HG03565 (cell line): ENCODE results near the gene LIMD2.
"Not testable (repeated sequence)": the region's sequence is repeated elsewhere in the genome, so short reads cannot be mapped to it uniquely, and the experiment has no call there.

Experiments used
- ATAC-seq: cut with Tn5 transposase; IDR thresholded peaks from one replicate; pipeline ENCODE4 v1.9.1; 2021; ENCODE audit warnings: mild to moderate bottlenecking, moderate library complexity; ENCODE audit not compliant: unreplicated experiment

LIMD2 gene

GRCh38 chr17:63699638-63700527 is at the start of gene LIMD2:
LIMD2 (minus strand) TSS chr17:63700125; CDS start chr17:63699298, 827 bp downstream.
- no peak for ATAC-seq

DNA sequence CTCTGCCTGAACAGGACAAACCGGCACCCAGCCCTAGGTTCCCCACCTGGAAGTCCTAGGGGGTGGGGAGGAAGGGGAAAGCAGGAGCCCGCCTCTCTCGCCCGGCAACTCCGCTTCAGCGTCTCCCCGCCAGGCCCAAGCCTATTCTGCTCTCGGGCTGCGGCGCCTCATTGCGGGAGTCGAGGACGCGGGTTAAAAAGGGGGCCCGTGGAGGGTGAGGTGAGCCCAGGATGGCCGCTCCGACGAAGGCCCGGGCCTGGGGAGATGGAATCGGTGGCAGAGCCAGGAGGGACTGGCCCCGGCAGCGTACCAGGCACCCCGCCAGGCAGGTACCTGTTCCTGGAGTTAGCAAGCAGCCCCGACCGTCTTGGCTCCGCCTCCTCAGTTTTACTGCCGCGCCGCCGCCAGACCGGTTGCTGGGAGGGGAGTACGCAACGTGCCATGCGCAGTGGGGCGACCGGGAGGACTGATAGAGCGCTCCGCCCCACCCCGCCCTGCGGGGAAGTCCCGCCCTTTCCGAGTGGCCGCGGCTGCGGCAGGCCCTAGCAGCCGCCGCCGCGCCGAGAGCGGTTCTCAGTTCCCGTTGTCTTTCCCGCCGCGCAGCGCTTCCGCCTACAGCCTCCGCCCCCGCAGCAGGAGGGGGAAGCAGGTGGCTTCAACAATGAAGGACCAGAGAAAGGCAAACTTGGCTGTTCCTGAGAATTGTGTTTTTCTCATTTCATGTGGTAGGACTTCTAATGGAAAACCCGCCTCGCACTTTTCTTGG is 41.7 kb upstream of the LIMD2 start, which contains the start of gene STRADA:
Gene STRADA (minus strand): TSS at position 392 of the 766 bp plus-strand sequence. CDS start 13,430 bp downstream, outside the sequence.
- peak; percentile 87 for ATAC-seq

- peak; percentile 7 for ATAC-seq
These were observed 41.1 kb upstream of the LIMD2 start for GRCh38 chr17:63741143-63741407.

GRCh38 chr17:63740464-63741142 is 40.7 kb upstream of the LIMD2 start:
- ATAC-seq, result no peak

GRCh38 chr17:63735691-63736090 is 35.8 kb upstream of the LIMD2 start:
- ATAC-seq, result no peak

DNA sequence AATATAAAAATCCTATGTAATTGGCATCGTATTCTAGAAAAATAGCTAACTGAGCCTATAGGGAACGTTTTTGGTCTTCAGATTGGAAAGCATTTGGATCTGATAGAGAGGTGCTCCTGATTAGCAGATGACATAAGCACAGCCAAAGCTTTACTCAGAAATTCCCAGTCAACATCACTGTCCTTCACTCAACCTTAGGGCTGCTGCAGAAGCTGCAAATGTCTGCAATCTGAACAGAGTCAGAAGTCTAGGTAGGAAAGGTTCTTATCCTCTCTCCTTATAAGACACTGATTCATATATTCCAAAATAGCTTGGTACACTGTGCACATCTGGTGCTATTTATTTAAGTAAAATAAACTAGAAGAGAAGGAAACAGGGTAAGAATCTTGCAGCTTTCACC is 22.5 kb upstream of the LIMD2 start:
- no peak for ATAC-seq

- not testable (repeated sequence) for ATAC-seq
These were observed 20.3 kb upstream of the LIMD2 start for GRCh38 chr17:63720194-63720593.

- ATAC-seq, result no peak
These were observed 19.1 kb upstream of the LIMD2 start for GRCh38 chr17:63718988-63719387.

GRCh38 chr17:63716426-63716825 is 16.5 kb upstream of the LIMD2 start:
- no peak for ATAC-seq

GRCh38 chr17:63714550-63715277 is 14.8 kb upstream of the LIMD2 start:
- ATAC-seq, result no peak

GRCh38 chr17:63709110-63709509 is 9.2 kb upstream of the LIMD2 start:
- ATAC-seq, result no peak

DNA sequence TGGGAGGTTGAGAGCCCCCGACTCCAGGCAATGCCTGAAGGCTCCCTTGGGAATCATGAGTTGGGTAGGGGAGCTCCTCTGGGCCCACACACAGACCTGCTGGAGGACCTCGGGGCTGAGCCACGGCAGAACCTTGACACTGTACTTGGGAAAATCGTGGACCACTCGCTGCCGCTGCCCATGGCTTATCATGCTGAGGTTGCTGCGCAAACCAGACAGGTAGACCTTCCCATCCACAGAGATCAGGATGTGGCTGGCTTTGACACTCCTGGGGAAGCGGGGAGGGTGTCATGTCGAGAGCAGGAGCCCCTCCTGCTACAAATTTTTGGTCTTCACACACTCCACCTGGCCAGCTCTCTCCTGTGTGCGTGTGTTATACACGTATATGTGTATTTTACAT is 7.2 kb upstream of the LIMD2 start:
- ATAC-seq, result no peak

DNA sequence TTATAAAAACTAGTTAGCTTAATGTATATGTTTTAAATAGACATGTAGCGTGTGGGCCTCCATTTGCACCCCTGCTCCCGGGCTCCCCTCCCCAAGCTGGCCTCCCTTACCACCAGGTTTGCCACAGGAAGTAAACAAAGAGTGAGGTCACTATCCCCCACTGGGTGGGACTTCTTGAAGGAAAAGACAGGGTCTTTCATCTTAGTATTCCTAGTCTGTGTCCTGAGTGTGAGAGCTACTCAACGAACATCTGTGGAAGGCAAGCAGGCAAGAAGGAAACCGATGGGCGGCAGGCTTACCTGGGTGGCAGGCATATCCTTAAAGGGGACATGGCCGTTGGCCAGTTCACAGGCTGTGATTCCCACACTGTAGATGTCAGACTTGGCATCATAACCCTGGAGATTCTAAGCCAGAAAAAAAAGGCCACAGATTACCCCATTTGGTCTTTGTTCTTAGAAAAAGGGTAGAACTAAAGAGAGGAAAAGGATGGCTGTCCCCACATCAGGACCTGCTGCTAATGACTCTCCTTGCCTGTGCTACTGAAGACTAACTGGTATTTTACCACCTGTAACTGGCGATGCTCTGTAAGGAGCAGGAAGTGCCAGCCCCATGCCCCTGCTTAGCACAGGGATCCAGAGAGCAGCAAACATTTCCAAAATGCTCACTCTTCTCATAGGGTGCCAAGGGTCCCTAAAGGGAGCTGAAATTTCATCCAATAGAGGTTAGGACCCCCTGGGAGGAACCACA is 6.6 kb upstream of the LIMD2 start:
- no peak for ATAC-seq

DNA sequence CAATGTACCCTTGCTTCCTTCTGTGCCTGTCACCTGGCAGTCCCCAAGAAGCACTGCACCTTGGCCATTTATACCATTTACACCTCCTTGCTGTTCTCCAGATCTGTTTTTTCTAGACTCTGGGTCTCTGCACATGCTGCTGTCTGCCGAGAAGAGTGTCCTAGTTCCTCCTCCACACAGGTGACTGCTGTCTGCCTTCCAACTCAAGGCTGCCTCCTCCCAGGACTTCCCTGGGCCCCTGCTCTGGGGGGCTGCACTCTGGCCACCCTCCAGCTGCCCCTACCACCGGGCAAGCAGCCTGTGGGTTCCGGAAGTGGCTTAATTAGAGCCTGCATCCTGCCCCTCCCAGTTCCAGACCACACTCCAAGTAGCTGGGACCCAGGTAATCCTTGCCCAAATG is 5.7 kb upstream of the LIMD2 start:
- no peak for ATAC-seq

DNA sequence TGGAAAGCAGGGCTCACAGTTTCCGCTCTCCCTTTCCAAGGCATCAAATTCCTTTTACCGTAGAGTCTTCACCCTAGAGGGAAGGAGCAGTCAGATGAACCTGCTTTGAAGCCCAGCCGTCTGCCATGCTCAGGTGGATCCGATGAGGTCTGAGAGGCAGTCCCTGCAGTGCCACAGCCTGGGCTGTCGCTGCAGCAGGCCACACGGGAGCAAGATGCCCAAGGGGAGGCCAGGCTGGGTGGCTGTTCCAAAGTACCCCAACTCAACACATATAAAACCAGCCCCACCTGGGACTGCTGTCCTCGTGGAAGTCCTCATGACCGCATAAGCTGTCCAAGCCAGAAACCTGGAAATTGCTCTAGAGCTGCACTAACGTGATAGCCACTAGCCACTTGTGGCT is 4.9 kb upstream of the LIMD2 start:
- ATAC-seq, result no peak

DNA sequence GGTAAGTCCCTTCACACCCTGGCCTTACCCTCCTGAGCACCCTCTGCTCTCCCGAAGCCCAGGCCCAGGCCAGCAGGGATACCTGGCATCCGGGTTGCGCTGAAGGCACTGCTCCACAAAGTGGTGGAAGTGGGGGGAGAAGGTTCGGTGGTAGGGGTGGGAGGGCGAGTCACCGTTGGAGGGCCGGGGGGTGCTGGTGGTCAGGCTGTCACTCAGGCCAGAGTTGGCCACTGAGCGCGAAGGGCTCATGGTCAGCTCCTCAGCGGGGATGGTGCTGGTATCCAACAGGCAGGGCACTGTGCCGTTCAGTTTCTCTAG is 4.3 kb upstream of the LIMD2 start:
- ATAC-seq, result no peak

DNA sequence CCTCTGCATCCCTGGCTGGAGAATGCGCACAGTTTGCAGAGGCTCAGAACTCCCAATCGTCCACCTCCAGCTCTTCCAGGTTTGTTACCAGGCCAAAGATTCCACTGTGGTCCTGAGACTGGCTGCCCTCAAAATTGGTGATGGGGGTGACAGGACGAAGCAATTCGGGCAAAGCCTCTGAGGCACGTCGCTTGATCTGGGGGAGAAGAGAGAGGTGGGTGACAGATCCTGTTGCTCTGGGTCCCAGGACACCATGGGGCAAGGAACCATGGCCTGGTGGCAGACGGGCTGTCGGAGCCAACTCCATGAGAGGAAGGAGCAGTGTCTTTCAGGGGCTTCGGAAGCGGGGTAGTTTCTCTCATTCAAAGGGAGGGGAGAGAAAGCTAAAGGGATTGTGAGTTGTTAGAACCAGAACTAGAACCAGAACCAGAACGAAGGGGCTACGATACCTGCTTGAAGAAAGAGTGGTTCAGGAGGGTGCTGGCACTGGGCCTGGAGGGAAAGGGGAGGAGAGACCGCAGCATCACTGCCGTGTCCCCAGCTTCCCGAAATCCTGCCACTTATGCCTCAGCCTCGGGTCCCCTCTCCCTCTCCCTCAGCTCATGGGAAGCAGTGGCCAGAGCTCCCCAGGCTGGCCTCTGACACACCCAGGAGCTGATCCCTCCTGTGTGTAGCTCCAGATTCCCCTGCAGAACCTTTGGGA is 3.8 kb upstream of the LIMD2 start:
- no peak for ATAC-seq

- ATAC-seq, result no peak
These were observed 3.1 kb upstream of the LIMD2 start for GRCh38 chr17:63703029-63703428.

- no peak for ATAC-seq
These were observed 2.7 kb upstream of the LIMD2 start for GRCh38 chr17:63702721-63703015.
